OCI-LY3 (cell line): Measurements from ENCODE around the gene SYCP2L.

Source experiments
- H2AFZ ChIP-seq: fragments of 200-600, 300-600 bp; shearing (Covaris generic); 2 replicates; pipeline ENCODE4 v1.6.0; 2014; ENCODE audit warnings: antibody characterized with exemption, low read depth, low read length
- H3K27ac ChIP-seq: fragments of 200-600, 300-600 bp; sonication (generic); 2 replicates; pipeline ENCODE4 v1.5.1; 2014; ENCODE audit warnings: mild to moderate bottlenecking, low read length, moderate library complexity, mixed read lengths
- H3K27me3 ChIP-seq: fragments of 200-600, 300-600 bp; sonication (generic); 2 replicates; pipeline ENCODE4 v1.6.1; 2014; ENCODE audit warnings: low read depth, low read length, mixed read lengths
- H3K36me3 ChIP-seq: fragments of 200-600, 300-600 bp; sonication (generic); replicated peaks from 2 replicates; pipeline ENCODE3; 2014; ENCODE audit warnings: low read depth, low read length, mixed read lengths
- H3K4me1 ChIP-seq: fragments of 300-600, 200-600 bp; sonication (generic); 2 replicates; pipeline ENCODE4 v1.6.1; 2014; ENCODE audit warnings: low read length, mixed read lengths
- H3K4me2 ChIP-seq: fragments of 200-600, 300-600 bp; sonication (generic); 2 replicates; pipeline ENCODE4 v1.6.1; 2014; ENCODE audit warnings: low read length, mixed read lengths
- H3K4me3 ChIP-seq: fragments of 300-600, 200-600 bp; sonication (generic); 2 replicates; pipeline ENCODE4 v1.5.1; 2014; ENCODE audit warnings: antibody characterized with exemption, mild to moderate bottlenecking, low read length, moderate library complexity
- H3K79me2 ChIP-seq: fragments of 300-600, 200-600 bp; shearing (Covaris generic); 2 replicates; pipeline ENCODE4 v1.6.1; 2014; ENCODE audit warnings: mild to moderate bottlenecking, low read length, mixed read lengths
- H3K9ac ChIP-seq: fragments of 300-600, 200-600 bp; shearing (Covaris generic); 2 replicates; pipeline ENCODE4 v1.6.0; 2014; ENCODE audit warnings: mild to moderate bottlenecking, low read length, moderate library complexity
- H3K9me3 ChIP-seq: fragments of 200-600, 300-600 bp; shearing (Covaris generic); 2 replicates; pipeline ENCODE4 v1.6.1; 2014; ENCODE audit warnings: low read length, mixed read lengths; ENCODE audit not compliant: insufficient read depth
- H4K20me1 ChIP-seq: fragments of 200-600, 300-600 bp; sonication (generic); 2 replicates; pipeline ENCODE4 v1.6.1; 2016; ENCODE audit warnings: low read length, mixed read lengths; ENCODE audit not compliant: insufficient read depth
- EZH2phosphoT487 ChIP-seq: fragments of 200-600 bp; shearing (Covaris generic); IDR thresholded peaks from 2 replicates; pipeline ENCODE4 v1.6.1; 2018; ENCODE audit warnings: antibody characterized with exemption, mixed run types, low read depth
- TF ChIP-seq, protein P1 (sequence below): fragments of 200-600, 300-600 bp; sonication (generic); IDR thresholded peaks from 2 replicates; pipeline ENCODE4 v1.5.1; 2014; ENCODE audit warnings: antibody characterized with exemption, low read length, low read depth

SYCP2L gene

DNA sequence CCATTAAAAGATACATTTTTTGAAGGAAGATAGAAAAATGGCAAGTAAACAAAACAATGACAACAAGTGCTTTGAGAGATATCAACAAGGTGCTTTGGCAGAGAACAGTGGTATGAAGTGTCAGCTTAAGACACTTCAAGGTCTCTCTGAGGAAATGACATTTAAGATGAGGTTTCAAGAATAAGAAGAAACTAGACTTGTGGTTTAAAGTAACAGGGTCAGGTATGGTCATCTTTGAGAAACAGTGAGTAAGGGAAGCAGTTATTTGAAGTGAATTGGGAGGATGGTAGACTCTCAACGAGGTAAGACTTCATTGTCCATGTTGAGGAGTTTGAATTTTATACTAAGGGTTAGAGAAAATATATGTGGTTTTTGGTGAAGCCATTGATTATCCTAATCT lies 77.8 kb downstream of the SYCP2L start:
- Histone ChIP-seq H3K9ac (no peak overlapping the region), H3K9me3 (no peaks in the 10 kb centered on the region; the same call in 1 of the 2 replicates), H4K20me1 (no peaks in the 10 kb centered on the region), H3K79me2 (no peaks in the 10 kb centered on the region), H3K4me3 (no peak overlapping the region), H2AFZ (no peak overlapping the region), H3K27ac (no peak overlapping the region), H3K27me3 (no peaks in the 10 kb centered on the region), H3K36me3 (no peaks in the 10 kb centered on the region), H3K4me1 (peaks cover 20% of the 10 kb centered on the region), H3K4me2 (no peak overlapping the region)
- no peak for TF ChIP-seq EZH2phosphoT487
- TF ChIP-seq, protein P1, sequence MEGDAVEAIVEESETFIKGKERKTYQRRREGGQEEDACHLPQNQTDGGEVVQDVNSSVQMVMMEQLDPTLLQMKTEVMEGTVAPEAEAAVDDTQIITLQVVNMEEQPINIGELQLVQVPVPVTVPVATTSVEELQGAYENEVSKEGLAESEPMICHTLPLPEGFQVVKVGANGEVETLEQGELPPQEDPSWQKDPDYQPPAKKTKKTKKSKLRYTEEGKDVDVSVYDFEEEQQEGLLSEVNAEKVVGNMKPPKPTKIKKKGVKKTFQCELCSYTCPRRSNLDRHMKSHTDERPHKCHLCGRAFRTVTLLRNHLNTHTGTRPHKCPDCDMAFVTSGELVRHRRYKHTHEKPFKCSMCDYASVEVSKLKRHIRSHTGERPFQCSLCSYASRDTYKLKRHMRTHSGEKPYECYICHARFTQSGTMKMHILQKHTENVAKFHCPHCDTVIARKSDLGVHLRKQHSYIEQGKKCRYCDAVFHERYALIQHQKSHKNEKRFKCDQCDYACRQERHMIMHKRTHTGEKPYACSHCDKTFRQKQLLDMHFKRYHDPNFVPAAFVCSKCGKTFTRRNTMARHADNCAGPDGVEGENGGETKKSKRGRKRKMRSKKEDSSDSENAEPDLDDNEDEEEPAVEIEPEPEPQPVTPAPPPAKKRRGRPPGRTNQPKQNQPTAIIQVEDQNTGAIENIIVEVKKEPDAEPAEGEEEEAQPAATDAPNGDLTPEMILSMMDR: no peak

DNA sequence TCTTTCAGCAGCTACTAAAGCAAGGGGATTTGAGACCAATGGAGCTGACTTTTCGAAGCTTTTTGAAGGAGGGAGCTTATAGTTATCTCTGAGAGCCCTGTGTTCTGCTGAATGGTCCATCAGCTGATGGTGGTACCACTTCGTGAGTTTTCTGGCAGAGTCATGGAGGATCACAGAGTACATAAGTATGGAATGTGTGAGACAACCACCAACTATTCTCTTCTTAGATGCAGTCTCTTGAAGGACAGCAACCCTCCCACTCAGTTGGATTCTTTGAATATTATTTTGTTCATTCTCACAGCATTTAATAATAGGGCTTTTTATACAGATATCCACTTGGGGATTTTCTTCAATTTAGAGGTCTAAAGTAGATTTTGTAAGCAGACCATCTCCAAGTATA lies 81.9 kb downstream of the SYCP2L start:
- Histone ChIP-seq H3K4me1 (peaks cover 3% of the 10 kb centered on the region; the same call in 1 of the 2 replicates), H3K27ac (no peak overlapping the region), H3K4me3 (no peak overlapping the region), H3K4me2 (no peak overlapping the region), H4K20me1 (no peaks in the 10 kb centered on the region), H3K9ac (no peak overlapping the region), H3K36me3 (no peaks in the 10 kb centered on the region), H3K9me3 (no peaks in the 10 kb centered on the region; the same call in 1 of the 2 replicates), H2AFZ (no peak overlapping the region), H3K27me3 (no peaks in the 10 kb centered on the region), H3K79me2 (no peaks in the 10 kb centered on the region)
- TF ChIP-seq EZH2phosphoT487: no peak
- TF ChIP-seq, protein P1: no peak

DNA sequence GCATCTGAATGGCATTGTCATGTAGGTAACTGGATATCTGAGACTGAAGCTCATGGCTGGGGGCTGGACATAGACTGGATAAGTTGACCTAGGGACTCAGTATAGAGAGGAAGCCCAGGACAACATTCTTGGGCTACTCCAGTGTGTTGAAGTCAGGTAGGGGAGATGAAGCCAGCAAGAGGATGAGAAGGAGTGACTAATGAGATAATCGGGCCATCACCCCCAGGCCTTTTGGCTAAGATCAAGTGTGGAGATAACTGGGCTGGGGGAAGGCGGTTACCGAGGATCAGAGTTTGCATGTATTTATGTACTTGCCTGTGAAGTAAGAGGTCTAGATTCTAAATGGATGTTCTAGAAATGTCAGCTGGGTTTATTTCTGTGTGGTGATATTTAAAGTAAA lies 83.9 kb downstream of the SYCP2L start:
- no peaks in the 10 kb centered on the region for H3K27me3 ChIP-seq
- H3K4me3 ChIP-seq: no peak overlapping the region
- TF ChIP-seq EZH2phosphoT487: no peak
- TF ChIP-seq, protein P1: no peak
- no peak overlapping the region for H2AFZ ChIP-seq
- H3K27ac ChIP-seq: no peak overlapping the region
- H3K36me3 ChIP-seq: no peaks in the 10 kb centered on the region
- H3K9me3 ChIP-seq: no peaks in the 10 kb centered on the region; the same call in 1 of the 2 replicates
- no peak overlapping the region for H3K4me2 ChIP-seq
- H3K4me1 ChIP-seq: no peaks in the 10 kb centered on the region
- H4K20me1 ChIP-seq: no peaks in the 10 kb centered on the region
- no peaks in the 10 kb centered on the region for H3K79me2 ChIP-seq
- no peak overlapping the region for H3K9ac ChIP-seq

- Histone ChIP-seq H3K27ac (no peak overlapping the region), H3K36me3 (no peaks in the 10 kb centered on the region), H3K79me2 (no peaks in the 10 kb centered on the region), H3K9me3 (no peaks in the 10 kb centered on the region), H3K4me1 (no peaks in the 10 kb centered on the region), H4K20me1 (no peaks in the 10 kb centered on the region), H3K4me3 (no peak overlapping the region), H2AFZ (no peak overlapping the region), H3K27me3 (no peaks in the 10 kb centered on the region), H3K4me2 (no peak overlapping the region), H3K9ac (no peak overlapping the region)
- TF ChIP-seq, protein P1: no peak
- no peak for TF ChIP-seq EZH2phosphoT487
Observed at GRCh38 chr6:10972196-10972595, 85.3 kb downstream of the SYCP2L start.
